ENCODE results near the gene PAX7. TPM values are rescaled to one million over a fixed set of nuclear protein-coding genes. Genes with fewer than 3 reads are reported as not detected.

PAX7 gene
- total RNA-seq, 4 donors from 2014 or later: not detected

GRCh38 chr1:18635891-18636595 lies 5.4 kb downstream of the PAX7 start:
- no peak overlapping the region for H3K4me3 ChIP-seq
- no peak for DNase-seq (ENCODE audit: low spot score in 2 of 2)
- WGBS, 2 donors: 5 to 8% methylated on average over 22 to 40 of the region's 40 CpGs
- no peaks in the 10 kb centered on the region for H3K9me3 ChIP-seq
- H3K4me1 ChIP-seq: peaks cover 0 to 40% (median 3%) of the 10 kb centered on the region in 4 donors
- no peak overlapping the region for H3K27ac ChIP-seq
- TF ChIP-seq POLR2A (IDR thresholded peaks at IDR 0.05): no peak
- TF ChIP-seq CTCF (IDR thresholded peaks at IDR 0.05): no peak
- no peak for TF ChIP-seq EP300 (IDR thresholded peaks at IDR 0.05)
- no peaks in the 10 kb centered on the region for H3K36me3 ChIP-seq
- H3K27me3 ChIP-seq: peaks cover 3 to 100% of the 10 kb centered on the region in 2 donors

GRCh38 chr1:18636596-18637508 lies 6.2 kb downstream of the PAX7 start:
- DNase-seq (ENCODE audit: low spot score in 2 of 2): no peak
- Histone ChIP-seq H3K4me3 (no peak overlapping the region), H3K4me1 (peaks cover 0 to 36% (median 0%) of the 10 kb centered on the region in 4 donors), H3K27me3 (peaks cover 7 to 100% of the 10 kb centered on the region in 2 donors), H3K9me3 (no peaks in the 10 kb centered on the region), H3K36me3 (no peaks in the 10 kb centered on the region), H3K27ac (no peak overlapping the region)
- 2 to 3% methylated on average over 39 to 46 of the region's 52 CpGs for WGBS, 2 donors
- no peak for TF ChIP-seq POLR2A (IDR thresholded peaks at IDR 0.05)
- TF ChIP-seq CTCF (IDR thresholded peaks at IDR 0.05): no peak
- TF ChIP-seq EP300 (IDR thresholded peaks at IDR 0.05): no peak

DNA sequence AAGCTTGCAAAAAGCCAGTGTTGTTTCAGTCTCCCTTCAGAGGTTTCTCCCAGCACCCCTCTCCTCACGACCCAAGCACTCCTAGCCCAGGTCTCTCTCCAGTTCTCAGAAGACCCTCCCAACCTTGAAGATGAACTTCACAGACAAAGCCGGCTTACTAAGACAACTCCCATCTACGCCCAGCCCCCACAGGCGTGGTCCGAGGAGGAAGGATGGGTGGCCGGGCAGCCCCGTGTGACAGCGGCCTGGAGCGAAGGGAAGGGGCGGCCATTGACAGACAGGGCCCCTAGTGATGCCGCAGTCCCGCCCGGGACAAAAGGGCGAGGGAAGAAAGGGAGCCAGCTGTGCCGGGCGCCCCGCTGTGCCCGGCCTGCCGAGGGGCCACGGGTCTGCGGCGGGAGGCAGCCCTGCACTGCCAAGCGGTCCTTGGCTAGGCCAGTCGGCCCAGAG lies 6.9 kb downstream of the PAX7 start:
- Histone ChIP-seq H3K4me1 (peaks cover 0 to 34% (median 0%) of the 10 kb centered on the region in 4 donors), H3K36me3 (no peaks in the 10 kb centered on the region), H3K4me3 (no peak overlapping the region), H3K9me3 (no peaks in the 10 kb centered on the region), H3K27me3 (peaks cover 7 to 100% of the 10 kb centered on the region in 2 donors), H3K27ac (no peak overlapping the region)
- TF ChIP-seq CTCF (IDR thresholded peaks at IDR 0.05) (no peak), POLR2A (IDR thresholded peaks at IDR 0.05) (no peak), EP300 (IDR thresholded peaks at IDR 0.05) (no peak)
- WGBS, 2 donors: 3 to 8% methylated on average over 20 to 24 of the region's 24 CpGs
- no peak for DNase-seq (ENCODE audit: low spot score in 2 of 2)

GRCh38 chr1:18637962-18638834 lies 7.6 kb downstream of the PAX7 start:
- WGBS, 2 donors: 12 to 17% methylated on average over 15 of the region's 15 CpGs
- Histone ChIP-seq H3K4me1 (peaks cover 0 to 40% (median 0%) of the 10 kb centered on the region in 4 donors), H3K4me3 (no peak overlapping the region), H3K36me3 (no peaks in the 10 kb centered on the region), H3K27me3 (peaks cover 7 to 100% of the 10 kb centered on the region in 2 donors), H3K27ac (no peak overlapping the region), H3K9me3 (no peaks in the 10 kb centered on the region)
- no peak for DNase-seq (ENCODE audit: low spot score in 2 of 2)
- TF ChIP-seq POLR2A (IDR thresholded peaks at IDR 0.05) (no peak), EP300 (IDR thresholded peaks at IDR 0.05) (no peak), CTCF (IDR thresholded peaks at IDR 0.05) (no peak)
